ENCODE data around the gene ERVFRD-1. TPM values are rescaled to one million over a fixed set of nuclear protein-coding genes. Genes with fewer than 3 reads are reported as not detected.

Gene ERVFRD-1, protein sequence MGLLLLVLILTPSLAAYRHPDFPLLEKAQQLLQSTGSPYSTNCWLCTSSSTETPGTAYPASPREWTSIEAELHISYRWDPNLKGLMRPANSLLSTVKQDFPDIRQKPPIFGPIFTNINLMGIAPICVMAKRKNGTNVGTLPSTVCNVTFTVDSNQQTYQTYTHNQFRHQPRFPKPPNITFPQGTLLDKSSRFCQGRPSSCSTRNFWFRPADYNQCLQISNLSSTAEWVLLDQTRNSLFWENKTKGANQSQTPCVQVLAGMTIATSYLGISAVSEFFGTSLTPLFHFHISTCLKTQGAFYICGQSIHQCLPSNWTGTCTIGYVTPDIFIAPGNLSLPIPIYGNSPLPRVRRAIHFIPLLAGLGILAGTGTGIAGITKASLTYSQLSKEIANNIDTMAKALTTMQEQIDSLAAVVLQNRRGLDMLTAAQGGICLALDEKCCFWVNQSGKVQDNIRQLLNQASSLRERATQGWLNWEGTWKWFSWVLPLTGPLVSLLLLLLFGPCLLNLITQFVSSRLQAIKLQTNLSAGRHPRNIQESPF
- not detected in 2 replicates for total RNA-seq

GRCh38 chr6:11110921-11111768 lies at the start of gene ERVFRD-1:
Gene ERVFRD-1, minus strand, starts transcription at chr6:11111725. Its CDS starts 6,415 bp downstream, at chr6:11105310.

GRCh38 chr6:11093626-11094410 lies 17.7 kb downstream of the ERVFRD-1 start, which contains the start of gene SMIM13:
Gene SMIM13, plus strand, starts transcription at chr6:11093834. Its CDS starts 480 bp downstream, at chr6:11094314.

Other genes starting within 250 kb of the ERVFRD-1 start
- gene GCM2, start 229.7 kb downstream of the ERVFRD-1 start, total RNA-seq = not detected in 2 replicates
- gene SYCP2L, start 224.7 kb downstream of the ERVFRD-1 start, total RNA-seq = not detected in 2 replicates
- under 0.01 TPM in 1 of 2 replicates, not detected in the other for gene ELOVL2, start 67.4 kb downstream of the ERVFRD-1 start, total RNA-seq
- gene SMIM13, start 17.9 kb downstream of the ERVFRD-1 start, total RNA-seq = 3.8 and 8.9 TPM in 2 replicates
- 0.66 and 0.73 TPM in 2 replicates for gene NEDD9, start 120.9 kb upstream of the ERVFRD-1 start, total RNA-seq